Skeletal muscle satellite cell (primary cell): Measurements from ENCODE around the gene ENOX1.

Experiments
- H3K27me3 ChIP-seq: 2 replicates; pipeline ENCODE4 v1.7.0; 2013; ENCODE audit warnings: low read length; ENCODE audit not compliant: control insufficient read depth, insufficient read depth
- H3K36me3 ChIP-seq: 2 replicates; pipeline ENCODE4 v1.7.0; 2013; ENCODE audit warnings: mild to moderate bottlenecking, control low read depth, low read length; ENCODE audit not compliant: insufficient read depth
- H3K4me1 ChIP-seq: 2 replicates; pipeline ENCODE4 v1.7.0; 2013; ENCODE audit warnings: low read length; ENCODE audit not compliant: control insufficient read depth, insufficient read depth
- H3K4me2 ChIP-seq: 2 replicates; pipeline ENCODE4 v1.7.0; 2013; ENCODE audit warnings: mild to moderate bottlenecking, low read length
- H3K4me3 ChIP-seq: 2 replicates; pipeline ENCODE4 v1.7.0; 2013; ENCODE audit warnings: low read length
- H3K9ac ChIP-seq: 2 replicates; pipeline ENCODE4 v1.7.0; 2013; ENCODE audit warnings: mild to moderate bottlenecking, low read depth, low read length, moderate library complexity
- H3K9me3 ChIP-seq: replicated peaks from 2 replicates; pipeline ENCODE4 v1.7.0; 2013; ENCODE audit warnings: mild to moderate bottlenecking, control low read depth, low read length

Gene ENOX1

DNA sequence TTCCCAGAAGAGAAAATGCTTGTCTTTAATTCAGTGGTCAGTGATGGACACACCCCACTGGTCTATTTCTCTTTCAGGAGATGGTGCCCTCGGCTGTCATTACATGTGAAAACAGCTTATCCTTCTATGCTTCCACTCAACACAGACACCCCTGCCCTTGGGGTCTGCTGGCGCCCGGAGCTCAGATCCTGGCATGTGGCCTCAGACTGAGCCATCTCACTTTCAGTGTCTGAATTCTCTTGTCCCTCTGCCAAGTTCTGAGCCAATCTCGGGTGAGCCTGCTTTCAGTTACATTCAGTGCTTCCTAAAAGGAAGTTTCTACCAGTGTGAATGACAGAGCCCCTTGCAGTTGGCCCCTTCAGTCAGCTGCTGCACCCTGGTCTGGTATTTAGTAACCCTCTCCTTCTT lies 469.8 kb downstream of the ENOX1 start:
- no peaks in the 10 kb centered on the region for H3K36me3 ChIP-seq
- H3K4me2 ChIP-seq, result peak overlapping the region; percentile 67
- peak overlapping the region; percentile 11 for H3K9ac ChIP-seq
- no peaks in the 10 kb centered on the region for H3K27me3 ChIP-seq
- H3K4me1 ChIP-seq, result peaks cover 13% of the 10 kb centered on the region
- H3K9me3 ChIP-seq, result no peaks in the 10 kb centered on the region
- H3K4me3 ChIP-seq, result peak overlapping the region; percentile 33

DNA sequence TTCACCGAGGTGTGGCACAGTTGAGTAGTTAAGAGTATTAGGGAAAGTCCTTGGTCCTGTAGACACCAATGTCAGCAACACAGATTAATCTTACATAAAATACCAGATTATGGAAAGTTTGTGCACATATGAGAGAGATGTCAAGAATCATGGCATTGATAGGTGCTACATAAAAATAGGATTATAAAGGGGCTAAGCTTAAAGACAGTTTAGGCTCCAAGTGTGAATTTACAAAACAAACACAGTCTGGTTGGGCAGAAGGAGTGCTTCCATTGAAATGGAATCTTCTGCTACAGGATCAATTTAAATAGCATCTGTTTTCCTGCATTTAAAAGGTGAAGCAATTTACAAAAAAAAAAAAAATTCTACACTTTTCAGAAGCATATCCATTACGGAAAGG lies 470.5 kb downstream of the ENOX1 start:
- no peak overlapping the region for H3K9ac ChIP-seq
- H3K4me2 ChIP-seq, result peak overlapping the region; percentile 67
- H3K9me3 ChIP-seq, result no peaks in the 10 kb centered on the region
- H3K36me3 ChIP-seq, result no peaks in the 10 kb centered on the region
- H3K4me1 ChIP-seq, result peaks cover 13% of the 10 kb centered on the region
- no peak overlapping the region for H3K4me3 ChIP-seq
- no peaks in the 10 kb centered on the region for H3K27me3 ChIP-seq

DNA sequence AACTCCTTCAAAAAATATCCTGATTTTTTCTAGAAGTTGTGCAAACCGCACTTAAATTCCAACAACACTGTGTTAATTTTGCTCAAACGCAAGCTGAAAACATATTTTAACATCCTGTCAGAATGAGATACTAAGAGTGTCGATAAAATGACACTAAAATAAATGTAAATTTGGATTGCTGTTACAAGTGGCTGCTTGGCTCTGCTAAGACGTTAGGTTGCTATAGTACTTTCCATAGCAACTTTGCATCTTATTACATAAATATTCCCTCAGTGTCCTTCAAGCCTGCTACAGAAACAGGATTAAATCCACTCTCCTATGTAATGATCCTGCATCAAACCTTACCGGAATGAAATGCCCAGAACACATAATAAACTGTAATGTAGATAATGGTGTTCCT lies 471.2 kb downstream of the ENOX1 start:
- H3K9ac ChIP-seq, result no peak overlapping the region
- no peaks in the 10 kb centered on the region for H3K27me3 ChIP-seq
- H3K9me3 ChIP-seq, result no peaks in the 10 kb centered on the region
- no peak overlapping the region for H3K4me3 ChIP-seq
- H3K4me1 ChIP-seq, result peaks cover 13% of the 10 kb centered on the region
- no peaks in the 10 kb centered on the region for H3K36me3 ChIP-seq
- no peak overlapping the region for H3K4me2 ChIP-seq

DNA sequence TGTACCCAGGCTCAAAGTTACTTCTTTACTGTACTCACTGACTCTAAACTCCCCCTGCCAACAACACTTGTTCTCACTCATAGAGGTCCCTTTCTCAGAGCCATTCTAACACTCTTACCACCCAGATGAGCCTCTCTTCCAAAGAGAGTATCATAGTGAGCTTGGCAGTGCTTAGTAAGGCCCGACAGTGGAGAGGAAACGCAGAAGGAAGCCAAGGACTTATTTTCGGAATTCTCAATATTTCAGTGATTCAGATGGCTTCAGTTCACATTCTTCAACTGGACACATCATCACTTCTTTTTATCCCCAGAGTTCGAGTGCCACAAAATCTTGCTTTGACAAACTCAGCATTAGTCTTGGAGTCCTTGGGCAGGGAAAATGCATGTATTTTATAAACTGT lies 477.5 kb downstream of the ENOX1 start:
- Histone ChIP-seq H3K36me3 (no peaks in the 10 kb centered on the region), H3K4me2 (no peak overlapping the region), H3K9ac (no peak overlapping the region), H3K4me3 (no peak overlapping the region), H3K4me1 (peaks cover 15% of the 10 kb centered on the region), H3K27me3 (no peaks in the 10 kb centered on the region), H3K9me3 (no peaks in the 10 kb centered on the region)

DNA sequence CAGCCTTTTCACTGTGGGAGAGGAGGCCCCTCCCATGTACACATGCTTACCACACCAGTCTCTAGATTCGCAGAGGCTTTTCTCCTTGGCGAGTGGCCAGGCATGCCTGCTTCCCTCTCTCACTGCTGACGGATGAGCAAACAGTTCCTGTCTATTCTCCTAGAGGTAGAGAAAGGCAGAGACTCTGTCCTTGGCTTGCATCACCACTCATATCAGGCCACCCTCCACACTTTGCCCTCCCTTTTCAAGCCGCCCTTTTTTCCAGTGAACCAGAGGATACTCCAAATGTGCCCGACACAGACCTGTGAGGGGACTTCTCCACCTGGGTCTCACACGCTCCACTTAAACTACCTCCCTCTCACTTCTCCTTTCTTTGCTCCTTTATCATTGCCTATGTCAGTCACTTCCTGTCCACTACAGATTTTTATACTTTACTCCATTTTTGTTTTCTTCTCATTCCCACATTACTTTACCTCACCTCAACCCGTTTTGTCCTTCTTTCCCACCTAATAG lies 478.8 kb downstream of the ENOX1 start:
- Histone ChIP-seq H3K9me3 (no peaks in the 10 kb centered on the region), H3K9ac (no peak overlapping the region), H3K4me2 (peak overlapping the region; percentile 42), H3K36me3 (no peaks in the 10 kb centered on the region), H3K27me3 (no peaks in the 10 kb centered on the region), H3K4me1 (peaks cover 20% of the 10 kb centered on the region), H3K4me3 (no peak overlapping the region)

DNA sequence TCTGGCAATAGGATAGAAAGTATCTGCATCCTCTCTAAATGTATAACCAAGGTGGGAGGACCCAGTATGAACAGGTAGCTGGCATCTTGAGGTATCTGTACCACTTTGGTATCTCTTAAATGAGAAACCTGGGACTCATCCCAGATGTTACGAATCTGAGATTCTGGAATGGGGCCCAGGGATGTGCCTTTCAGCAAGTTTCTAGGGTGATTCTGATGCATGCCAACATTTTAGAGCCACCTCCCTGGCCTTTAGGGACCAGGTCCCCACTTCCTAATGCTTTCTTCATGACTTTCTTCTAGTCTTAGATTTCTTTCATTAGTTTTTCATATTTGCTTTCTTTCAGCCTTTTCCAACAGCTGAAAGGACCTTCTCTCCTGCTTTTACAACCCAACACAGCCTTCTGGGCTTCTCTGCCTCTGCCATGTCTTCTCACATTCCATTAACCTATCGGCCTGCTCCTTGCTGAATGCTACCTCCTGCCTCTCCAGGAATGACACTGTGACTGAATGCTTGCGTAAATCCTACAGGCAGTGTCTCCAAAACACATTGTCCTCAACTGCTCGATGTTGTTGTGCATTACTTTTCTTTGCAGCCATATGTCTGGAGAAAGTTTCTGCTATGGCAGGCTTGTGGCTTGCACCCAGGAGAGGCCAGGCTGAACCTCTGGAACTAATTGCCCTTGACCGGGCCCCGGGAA lies 479.4 kb downstream of the ENOX1 start:
- Histone ChIP-seq H3K27me3 (no peaks in the 10 kb centered on the region), H3K36me3 (no peaks in the 10 kb centered on the region), H3K4me3 (no peak overlapping the region), H3K9ac (no peak overlapping the region), H3K9me3 (no peaks in the 10 kb centered on the region), H3K4me1 (peaks cover 25% of the 10 kb centered on the region), H3K4me2 (peak overlapping the region; percentile 11)

DNA sequence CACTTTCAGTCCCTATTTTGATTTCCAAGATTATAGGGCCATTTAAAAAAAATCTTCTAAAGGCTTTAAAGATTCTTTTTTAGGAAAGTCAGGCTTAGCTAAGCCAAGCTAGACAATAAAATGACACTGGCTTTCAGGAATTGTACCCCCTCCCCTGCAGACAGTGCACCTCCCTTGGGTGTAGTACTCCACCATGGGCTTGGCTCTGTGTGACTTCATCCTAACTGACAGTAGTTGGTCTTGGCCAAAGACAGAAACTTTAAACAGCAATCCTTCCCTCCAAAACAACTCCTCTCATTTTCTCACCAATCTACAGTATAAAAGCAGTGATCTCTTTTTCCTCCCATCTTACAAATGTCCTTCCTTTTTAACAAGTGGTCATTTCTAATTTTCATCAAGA lies 480.4 kb downstream of the ENOX1 start:
- Histone ChIP-seq H3K4me2 (no peak overlapping the region), H3K9ac (no peak overlapping the region), H3K9me3 (no peaks in the 10 kb centered on the region), H3K4me3 (no peak overlapping the region), H3K36me3 (no peaks in the 10 kb centered on the region), H3K27me3 (no peaks in the 10 kb centered on the region), H3K4me1 (peaks cover 34% of the 10 kb centered on the region)

DNA sequence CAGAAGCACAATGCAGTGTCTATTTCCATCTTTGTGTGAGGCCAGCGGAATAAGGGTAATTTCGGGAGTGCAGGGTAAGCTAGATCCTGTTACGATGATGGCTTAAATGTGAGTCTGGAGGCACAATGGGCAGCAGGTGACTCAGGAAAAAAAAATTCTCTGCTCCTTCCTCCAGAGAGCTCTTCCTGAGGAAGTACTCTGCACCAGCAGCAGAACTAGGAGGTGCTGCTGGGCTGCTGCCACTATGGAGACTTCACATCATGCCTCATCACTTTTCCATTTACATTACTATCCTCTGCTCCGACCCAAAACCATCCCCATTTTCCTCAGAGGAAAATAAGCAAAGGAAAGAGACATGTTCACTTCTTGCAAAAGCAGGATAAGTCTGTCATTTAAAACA lies 481.4 kb downstream of the ENOX1 start:
- Histone ChIP-seq H3K4me3 (no peak overlapping the region), H3K36me3 (no peaks in the 10 kb centered on the region), H3K4me2 (no peak overlapping the region)

DNA sequence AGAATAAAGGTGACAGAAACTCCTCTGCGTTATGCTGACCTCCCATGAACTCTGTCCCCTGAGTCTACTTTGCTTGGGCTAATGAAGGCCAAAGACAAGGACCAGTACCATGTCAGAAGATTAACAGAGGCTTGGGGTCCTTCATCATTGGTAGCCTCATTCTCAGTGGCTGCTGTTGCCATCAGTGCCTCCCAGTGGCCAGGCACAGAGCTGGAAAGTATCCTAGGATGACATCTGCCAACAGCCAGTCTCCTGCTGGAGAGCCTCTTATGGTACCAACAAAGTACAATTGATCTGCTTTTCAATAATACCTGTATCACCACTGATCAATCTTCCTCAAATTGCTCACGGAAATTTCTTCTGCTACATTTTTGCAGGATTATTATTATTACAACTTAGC lies 481.8 kb downstream of the ENOX1 start:
- H3K9me3 ChIP-seq, result no peaks in the 10 kb centered on the region
- H3K4me1 ChIP-seq, result peaks cover 46% of the 10 kb centered on the region
- H3K27me3 ChIP-seq, result no peaks in the 10 kb centered on the region
- H3K4me3 ChIP-seq, result no peak overlapping the region
- no peak overlapping the region for H3K4me2 ChIP-seq
- H3K36me3 ChIP-seq, result no peaks in the 10 kb centered on the region
- no peak overlapping the region for H3K9ac ChIP-seq

More for the DNA sequence above, 481.4 kb downstream of the ENOX1 start:
- H3K4me1 ChIP-seq, result peaks cover 44% of the 10 kb centered on the region
- H3K9me3 ChIP-seq, result no peaks in the 10 kb centered on the region
- no peaks in the 10 kb centered on the region for H3K27me3 ChIP-seq
- no peak overlapping the region for H3K9ac ChIP-seq

DNA sequence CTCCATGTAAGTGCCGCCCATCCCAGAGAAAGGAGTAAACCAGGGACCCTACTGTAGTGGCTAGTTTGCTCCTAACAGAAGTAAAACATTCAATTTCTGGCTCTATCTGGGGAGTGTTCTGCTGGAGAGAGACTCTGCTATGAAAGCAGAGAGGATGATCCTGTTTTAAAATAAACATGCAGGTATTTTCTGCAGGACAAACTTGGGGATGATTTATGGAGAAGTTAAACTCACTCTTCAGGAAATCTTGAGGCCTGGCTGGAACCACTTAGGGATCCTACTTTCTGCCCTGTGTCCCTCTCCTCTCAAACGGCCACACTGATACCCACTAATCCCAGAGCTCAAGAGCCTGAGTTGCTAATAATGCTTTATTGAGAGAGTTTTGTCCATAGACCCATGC lies 482.3 kb downstream of the ENOX1 start:
- no peak overlapping the region for H3K4me2 ChIP-seq

DNA sequence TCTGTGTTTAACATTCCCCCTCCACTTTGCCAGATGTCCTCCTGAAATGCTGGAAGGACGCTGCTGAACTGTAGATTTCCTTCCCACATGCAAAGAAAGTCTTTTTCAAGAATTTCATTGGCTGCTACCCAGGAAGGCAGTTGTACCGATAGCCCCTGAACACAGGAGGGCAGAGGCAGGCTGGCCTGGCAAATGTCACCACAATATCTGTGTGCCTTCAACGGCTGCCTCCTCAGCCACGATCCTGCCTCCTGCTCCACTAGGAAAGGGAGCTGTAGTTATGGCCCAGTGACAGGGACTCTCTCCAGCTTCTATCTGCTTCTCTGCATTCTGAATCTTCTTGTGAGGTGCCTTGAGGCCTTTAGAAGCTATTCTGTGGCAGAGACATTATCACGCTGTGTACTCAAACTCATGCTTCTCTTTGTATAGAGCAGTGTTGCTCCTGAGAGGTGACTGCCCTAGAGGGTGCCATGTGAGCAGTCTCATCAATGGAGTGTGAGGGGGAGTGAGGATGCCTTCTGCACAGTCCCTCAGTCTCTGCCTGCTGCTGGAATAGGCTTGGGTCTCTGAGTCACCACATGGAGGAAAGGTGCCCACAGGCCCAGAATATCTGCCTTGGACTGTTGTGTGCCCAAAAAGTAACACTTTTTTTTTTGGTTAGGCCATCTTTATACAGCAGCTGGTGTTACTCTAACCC lies 483.6 kb downstream of the ENOX1 start:
- H3K9ac ChIP-seq, result peak overlapping the region; percentile 32
- H3K4me3 ChIP-seq, result no peak overlapping the region
- no peaks in the 10 kb centered on the region for H3K36me3 ChIP-seq
- no peak overlapping the region for H3K4me2 ChIP-seq
- peaks cover 41% of the 10 kb centered on the region for H3K4me1 ChIP-seq
- H3K9me3 ChIP-seq, result no peaks in the 10 kb centered on the region
- no peaks in the 10 kb centered on the region for H3K27me3 ChIP-seq

More for the DNA sequence above, 482.3 kb downstream of the ENOX1 start:
- Histone ChIP-seq H3K9me3 (no peaks in the 10 kb centered on the region), H3K27me3 (no peaks in the 10 kb centered on the region), H3K4me3 (no peak overlapping the region), H3K4me1 (peaks cover 46% of the 10 kb centered on the region), H3K36me3 (no peaks in the 10 kb centered on the region), H3K9ac (no peak overlapping the region)
